GM10266 (cell line): ENCODE data around the gene KBTBD4.

ENCODE experiments used
- DNase-seq: peaks from one replicate; pipeline ENCODE4 v3.0.0; 2012; ENCODE audit errors: extremely low spot score
- TF ChIP-seq, protein P1 (sequence below): IDR thresholded peaks from 2 replicates; pipeline ENCODE4 v1.5.1; 2012; ENCODE audit warnings: mild to moderate bottlenecking, low read depth; ENCODE audit not compliant: control insufficient read depth, insufficient read depth; ENCODE audit errors: missing control alignments

Gene KBTBD4

DNA sequence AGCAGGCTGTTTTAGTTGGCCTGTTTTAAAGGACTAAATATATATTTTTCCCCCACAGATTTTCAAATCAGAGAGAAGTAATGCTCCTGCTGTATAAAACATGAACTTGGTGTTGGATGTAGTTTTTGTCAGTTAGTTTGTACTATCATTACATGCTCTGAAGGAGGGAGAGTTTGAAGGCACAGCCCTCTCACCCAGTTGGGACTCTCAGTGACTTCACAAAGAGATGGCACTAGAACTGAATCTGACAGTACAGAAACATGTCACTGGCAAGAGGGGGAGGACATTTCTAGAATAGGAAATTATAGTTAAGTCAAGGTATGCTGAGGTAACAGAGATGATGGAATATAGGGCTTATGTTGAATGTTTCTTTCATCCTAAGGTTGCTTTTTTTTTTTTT is 36.5 kb upstream of the KBTBD4 start:
- TF ChIP-seq, protein P1, sequence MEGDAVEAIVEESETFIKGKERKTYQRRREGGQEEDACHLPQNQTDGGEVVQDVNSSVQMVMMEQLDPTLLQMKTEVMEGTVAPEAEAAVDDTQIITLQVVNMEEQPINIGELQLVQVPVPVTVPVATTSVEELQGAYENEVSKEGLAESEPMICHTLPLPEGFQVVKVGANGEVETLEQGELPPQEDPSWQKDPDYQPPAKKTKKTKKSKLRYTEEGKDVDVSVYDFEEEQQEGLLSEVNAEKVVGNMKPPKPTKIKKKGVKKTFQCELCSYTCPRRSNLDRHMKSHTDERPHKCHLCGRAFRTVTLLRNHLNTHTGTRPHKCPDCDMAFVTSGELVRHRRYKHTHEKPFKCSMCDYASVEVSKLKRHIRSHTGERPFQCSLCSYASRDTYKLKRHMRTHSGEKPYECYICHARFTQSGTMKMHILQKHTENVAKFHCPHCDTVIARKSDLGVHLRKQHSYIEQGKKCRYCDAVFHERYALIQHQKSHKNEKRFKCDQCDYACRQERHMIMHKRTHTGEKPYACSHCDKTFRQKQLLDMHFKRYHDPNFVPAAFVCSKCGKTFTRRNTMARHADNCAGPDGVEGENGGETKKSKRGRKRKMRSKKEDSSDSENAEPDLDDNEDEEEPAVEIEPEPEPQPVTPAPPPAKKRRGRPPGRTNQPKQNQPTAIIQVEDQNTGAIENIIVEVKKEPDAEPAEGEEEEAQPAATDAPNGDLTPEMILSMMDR: no peak
- DNase-seq: no peak

GRCh38 chr11:47611348-47611794 is 32.6 kb upstream of the KBTBD4 start:
- DNase-seq: no peak
- TF ChIP-seq, protein P1: no peak

DNA sequence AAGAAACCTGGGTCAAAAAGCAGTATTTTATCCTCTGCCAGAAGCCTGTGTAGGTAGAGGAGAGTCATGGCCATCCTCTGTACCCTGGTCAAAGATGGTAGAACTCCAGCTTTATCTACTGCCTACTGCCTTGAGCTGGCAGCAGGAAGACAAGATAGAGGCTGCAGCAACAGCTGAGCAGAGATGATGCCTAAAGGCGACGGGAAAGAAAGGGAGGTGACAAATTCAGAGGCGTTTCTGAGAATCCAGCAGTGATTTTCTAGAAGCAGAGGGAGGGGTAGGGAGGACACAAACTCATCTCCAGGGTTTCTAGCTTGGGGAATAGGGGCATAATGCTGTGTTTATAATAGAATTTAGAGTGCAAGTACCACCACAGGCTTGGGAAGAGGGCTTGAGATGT is 30.9 kb upstream of the KBTBD4 start:
- TF ChIP-seq, protein P1: no peak
- no peak for DNase-seq

DNA sequence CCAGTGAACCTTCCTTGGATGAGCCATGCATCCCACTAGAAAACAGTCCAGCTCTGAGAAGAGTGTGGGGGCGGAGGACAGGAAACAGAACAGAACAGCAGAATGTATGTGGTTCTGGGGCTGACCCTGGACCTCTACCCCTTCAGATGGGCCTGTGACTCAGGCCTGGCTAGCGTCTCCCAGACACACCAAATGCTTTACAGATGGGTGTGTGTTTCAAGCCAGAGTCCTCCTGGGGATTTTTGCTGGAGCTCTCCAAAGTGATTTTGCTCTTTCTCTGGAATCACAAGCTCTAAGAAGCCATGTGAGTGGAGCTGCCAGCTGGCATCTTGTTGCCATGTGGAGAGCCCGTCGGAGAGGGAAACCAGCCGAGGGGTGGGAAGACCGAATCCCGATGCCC is 28.6 kb upstream of the KBTBD4 start:
- DNase-seq: no peak
- TF ChIP-seq, protein P1: no peak

DNA sequence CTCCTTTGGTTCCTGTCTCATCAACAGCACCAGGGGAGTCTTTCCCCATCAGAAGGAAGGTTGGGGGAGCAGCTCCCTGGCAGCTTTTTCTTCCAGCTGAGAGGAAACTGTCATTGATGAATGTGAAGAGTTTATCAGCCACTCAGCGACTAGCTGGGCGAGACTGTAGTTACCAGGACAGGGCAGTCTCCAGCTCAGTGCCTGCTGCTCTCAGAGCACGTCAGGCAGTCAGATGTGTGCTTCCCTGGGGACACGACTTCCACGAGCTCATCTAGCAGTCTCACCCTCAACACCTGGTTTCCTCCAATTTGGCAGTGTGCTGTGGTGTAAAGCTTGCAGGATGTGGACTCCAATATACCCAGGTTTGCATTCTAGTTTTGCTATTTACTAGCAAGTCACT is 28.0 kb upstream of the KBTBD4 start:
- TF ChIP-seq, protein P1: no peak
- DNase-seq: no peak

DNA sequence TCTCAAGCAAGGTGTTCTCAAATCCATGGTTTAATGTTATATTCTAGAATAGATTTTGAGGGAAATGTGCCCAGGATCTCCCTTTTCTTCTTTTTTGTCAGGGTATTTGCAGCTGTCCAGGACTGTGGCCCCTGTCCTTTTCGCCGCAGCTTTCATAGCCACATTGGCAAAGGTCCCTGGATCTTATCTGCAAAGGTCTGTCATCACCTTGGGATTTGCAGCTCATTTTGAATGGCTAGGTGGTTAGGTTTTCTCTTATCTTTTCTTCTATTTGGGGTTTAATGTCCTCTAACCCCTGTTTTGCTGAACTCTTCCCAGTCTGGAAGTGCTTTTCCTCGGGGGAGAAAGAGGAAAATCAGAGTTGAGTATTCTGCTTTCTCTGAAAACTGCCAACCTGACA is 27.2 kb upstream of the KBTBD4 start:
- DNase-seq: no peak
- TF ChIP-seq, protein P1: no peak

DNA sequence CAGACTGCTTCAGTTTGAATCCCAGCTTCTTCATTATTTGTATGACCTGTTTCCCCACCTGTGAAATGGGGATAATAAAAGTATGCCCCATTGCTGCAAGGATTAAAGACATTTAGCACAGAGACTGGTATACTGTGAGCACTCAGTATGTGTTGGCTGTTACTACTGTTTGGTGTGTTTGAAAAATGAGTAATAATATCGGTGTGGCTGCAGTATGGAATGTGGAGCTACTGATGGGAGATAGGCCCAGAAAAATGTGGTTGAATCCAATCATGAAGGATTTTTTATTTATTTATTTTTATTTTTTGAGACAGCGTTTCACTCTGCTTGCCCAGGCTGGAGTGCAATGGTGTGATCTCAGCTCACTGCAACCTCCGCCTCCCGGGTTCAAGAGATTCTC is 24.5 kb upstream of the KBTBD4 start:
- TF ChIP-seq, protein P1: no peak
- no peak for DNase-seq
